HG03354 (cell line): ENCODE measurements around the gene GAP43.

Experiments used
- ATAC-seq: cut with Tn5 transposase; IDR thresholded peaks from one replicate; pipeline ENCODE4 v1.9.1; 2021; ENCODE audit warnings: mild to moderate bottlenecking; ENCODE audit not compliant: unreplicated experiment, poor library complexity, severe bottlenecking

Gene GAP43, protein sequence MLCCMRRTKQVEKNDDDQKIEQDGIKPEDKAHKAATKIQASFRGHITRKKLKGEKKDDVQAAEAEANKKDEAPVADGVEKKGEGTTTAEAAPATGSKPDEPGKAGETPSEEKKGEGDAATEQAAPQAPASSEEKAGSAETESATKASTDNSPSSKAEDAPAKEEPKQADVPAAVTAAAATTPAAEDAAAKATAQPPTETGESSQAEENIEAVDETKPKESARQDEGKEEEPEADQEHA

DNA sequence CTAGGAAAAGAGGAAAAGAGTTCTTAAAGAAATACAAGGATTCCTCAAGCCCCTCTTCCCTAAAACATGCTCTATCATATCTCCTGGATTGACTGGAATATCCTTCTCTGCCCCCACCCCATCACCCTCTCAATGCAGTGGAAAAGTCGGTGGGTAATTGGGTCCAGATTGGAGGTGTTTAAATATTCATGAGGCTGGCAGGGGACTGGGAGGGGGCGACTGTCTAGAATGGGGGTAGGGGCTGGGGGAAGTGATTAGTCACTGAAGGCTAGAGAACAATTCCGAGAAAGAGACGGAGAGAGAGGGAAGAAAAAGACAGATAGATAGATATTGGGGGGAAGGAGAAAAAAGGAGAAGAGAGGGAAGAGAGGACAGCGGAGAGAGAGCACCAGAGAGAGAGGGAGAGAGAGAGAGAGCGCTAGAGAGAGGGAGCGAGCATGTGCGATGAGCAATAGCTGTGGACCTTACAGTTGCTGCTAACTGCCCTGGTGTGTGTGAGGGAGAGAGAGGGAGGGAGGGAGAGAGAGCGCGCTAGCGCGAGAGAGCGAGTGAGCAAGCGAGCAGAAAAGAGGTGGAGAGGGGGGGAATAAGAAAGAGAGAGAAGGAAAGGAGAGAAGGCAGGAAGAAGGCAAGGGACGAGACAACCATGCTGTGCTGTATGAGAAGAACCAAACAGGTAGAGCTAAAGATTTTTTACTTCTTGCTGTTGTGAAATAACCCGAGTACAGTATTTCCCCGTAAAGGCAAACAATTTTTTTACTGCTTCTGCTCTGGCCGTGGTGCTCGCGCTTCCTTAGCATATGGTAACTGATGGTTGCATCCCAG lies at the start of gene GAP43:
GAP43 (plus strand) TSS at position 467 of the 825 bp plus-strand sequence; CDS start at position 647, 180 bp downstream.
- no peak for ATAC-seq

DNA sequence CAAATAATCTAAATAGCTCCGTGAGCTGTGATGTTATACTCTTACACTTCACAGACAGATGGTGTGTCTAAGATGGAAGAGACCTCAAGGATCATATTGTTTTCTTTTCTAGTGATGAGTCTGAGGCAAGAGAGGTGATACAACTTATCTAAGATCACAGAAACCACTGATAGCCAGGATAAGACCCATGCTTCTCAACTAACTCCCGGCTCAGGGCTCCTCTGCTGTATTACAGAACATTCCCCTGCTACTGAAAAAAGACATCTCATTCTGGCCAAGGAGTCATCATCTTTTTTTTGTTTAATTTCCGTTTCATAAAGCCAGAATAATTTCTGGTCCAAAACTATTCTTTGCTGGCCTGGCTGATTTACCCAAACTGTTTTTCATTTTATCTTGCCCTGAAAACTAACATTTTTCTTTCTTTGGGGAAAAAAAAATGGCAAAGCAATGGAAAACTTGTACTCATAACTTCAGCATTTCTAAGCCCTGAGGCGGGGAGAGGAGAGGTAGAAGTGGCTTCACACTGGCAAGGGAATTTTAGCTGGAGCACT lies 46.9 kb upstream of the GAP43 start:
- no peak for ATAC-seq

DNA sequence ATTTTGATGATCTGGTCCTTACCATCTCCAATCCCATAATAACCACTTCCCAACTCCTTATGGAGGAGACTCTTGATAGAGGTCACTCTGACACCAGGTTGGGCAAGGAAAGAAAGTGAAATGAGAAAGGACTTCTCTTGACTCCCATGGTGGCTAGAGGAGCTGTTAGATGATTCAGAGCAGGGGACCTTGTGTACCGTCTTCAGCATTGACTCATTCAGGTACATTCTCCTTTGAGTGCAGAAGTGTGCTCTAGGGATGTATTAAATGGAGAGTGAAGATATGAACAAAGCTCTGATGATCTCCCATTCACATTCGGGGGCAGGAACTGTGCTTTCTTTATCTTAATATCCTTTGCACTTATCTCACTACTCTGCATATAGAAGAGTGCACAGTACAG lies 46.3 kb upstream of the GAP43 start:
- ATAC-seq: no peak

DNA sequence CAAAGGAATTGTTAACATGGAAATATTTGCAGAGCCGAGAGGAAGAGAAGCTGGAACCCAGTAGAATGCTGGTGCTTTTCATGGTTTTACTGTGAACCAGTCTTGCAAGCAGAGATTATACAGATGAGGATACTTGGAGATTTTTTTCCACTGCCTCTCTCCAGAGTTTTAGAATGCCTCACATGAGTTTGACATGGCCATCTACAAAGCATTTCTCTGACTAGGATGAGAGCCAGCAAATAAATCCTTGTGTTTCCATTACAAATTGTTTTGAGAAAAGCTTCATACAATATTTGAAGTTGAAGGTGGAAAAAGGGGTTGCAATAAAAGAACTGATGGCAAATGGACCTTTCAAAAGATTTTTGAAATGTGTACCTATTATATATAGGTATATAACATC lies 45.0 kb upstream of the GAP43 start:
- no peak for ATAC-seq

DNA sequence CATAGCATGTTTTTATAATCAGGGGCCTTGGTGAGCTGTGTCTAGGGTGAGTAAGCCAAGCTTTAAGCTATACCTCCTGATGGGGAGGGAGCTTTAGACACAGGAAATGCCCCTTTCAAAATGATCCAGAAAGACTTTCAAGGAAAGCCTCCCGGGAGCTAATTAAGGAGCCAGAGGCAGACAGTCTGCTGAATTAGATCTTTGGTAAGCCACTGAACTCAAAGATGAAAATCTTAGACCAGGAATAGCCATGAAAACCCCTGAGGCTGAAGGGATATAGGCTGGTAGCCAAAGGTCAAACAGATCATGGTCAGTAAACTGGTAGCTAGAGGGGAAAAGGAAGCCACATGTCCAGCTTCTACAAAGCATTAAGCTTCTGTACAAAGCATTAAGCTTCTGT lies 42.7 kb upstream of the GAP43 start:
- no peak for ATAC-seq

DNA sequence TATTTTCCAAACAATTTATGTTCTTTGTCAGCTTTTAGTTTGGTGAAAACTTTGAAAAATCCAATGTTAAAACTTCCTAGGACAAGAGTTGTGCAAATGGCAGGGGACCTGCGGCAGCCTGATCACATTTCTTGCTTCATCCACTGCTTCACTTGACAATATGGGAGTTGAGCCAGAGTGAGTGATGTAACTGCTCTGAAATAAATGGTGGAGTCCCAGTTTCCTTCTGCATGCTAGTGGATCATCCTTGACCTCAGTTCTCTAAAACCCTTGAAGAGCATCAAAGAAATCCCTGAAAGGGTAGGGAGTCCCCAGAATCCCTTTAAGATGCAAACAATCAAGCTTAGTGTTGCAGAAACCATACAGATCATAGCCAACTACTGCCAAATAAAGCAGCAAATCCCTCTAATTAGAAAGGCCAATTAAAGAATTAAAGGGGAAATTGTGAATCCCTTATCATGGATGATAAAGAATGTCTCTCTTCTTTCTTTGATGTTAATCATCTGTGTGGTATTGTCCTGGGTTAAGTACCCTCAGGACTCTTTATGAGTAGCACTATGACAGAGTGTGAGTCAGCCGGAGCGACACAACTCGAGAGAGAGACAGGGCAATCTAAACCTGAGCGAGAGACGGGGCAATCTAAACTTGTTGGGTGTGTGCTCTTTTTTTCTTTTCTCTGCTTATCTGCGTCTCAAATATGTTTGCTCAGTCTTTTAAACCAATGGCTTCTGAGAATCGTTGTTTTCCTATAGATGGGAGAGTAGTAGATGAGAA lies 41.8 kb upstream of the GAP43 start:
- no peak for ATAC-seq

DNA sequence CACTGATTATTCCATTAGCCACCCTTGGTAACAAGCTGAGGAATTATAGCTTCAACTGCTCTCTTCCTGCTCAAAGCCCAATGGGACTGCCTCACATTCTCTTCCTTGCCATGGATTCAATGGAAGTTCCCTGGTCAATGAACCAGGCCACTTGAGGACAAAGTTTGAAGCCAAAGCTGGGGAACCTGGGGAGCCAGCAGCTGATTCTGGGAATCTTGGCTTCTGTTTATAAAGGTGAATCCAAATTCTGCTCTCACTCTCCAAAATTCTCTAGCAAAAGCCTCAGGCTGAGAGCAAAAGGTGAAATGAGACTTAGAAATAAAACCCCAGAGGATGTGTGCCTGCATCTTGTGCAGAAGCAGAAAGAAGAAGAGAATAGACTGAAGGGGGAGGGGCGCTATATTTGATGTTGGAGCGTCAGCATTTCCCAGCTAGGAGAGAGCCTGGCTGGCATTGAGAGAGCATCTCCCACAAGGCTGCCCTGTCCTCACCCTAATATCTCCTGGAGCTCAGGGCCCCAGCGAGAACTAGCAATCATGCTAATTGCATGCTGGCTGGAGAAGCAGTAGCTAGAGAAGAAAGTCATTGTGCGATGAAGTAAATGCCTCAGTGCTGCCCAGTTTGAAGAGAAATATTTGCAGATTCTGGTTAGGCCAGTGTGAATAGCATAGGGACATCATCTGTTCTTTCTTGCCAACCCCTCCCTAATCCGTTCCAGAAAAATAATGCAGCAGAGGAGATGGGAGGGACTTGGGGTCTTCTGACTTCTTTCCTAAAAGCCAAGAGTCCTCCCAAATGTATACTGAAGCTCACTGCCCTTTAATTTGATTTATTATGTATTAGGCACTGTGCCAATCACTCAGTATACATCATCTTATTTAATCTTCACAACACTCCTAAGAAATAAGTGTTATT lies 34.9 kb upstream of the GAP43 start:
- ATAC-seq: no peak

DNA sequence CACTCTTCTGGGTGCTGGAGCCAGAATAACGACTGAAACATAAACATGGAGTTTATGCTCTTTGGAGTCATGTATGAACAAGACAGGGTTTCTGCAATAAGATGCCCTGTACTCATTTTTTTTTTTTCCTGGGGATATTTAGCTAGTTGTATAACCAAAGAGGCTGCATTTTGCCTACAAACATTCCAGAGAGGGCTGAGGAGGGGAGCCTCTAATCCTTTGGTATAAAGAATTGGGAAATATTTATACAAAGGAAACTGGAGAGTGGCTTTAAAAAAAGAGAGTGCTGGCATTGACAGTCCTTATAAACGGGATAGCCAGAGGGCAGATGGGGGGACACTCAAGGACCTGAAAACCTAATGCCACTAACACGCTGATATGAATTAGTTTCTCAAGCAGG lies 32.4 kb upstream of the GAP43 start:
- no peak for ATAC-seq

DNA sequence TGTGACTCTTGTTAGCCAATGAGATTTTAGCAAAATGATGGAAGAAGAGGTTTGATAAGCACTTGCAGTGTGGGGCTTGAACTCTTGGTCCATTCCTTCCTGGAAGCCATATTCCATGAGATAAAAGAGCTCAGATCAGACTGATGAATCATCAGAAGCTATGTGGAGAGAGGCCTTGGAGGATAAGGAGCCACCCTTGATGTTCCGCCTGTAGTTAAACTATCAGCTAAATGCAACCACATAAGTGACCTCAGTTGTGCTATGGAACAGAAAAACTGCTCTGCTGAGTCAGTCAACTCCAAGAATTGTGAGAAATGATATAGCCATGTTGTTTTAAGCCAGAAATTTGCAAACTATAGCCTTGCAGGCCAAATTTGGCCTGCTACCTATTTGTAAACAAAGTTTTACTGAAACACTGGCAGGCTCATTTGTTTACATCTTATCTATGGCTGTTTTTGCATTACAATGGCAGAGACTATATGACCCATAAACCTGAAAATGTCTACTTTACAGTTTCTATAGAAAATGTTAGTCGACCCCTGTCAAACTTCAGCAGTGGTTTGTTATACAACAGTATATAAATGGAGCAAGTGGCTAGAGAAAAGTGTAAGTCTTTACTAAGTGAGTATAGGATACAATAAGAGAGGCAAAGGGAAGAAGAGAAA lies 27.6 kb upstream of the GAP43 start:
- ATAC-seq: no peak

DNA sequence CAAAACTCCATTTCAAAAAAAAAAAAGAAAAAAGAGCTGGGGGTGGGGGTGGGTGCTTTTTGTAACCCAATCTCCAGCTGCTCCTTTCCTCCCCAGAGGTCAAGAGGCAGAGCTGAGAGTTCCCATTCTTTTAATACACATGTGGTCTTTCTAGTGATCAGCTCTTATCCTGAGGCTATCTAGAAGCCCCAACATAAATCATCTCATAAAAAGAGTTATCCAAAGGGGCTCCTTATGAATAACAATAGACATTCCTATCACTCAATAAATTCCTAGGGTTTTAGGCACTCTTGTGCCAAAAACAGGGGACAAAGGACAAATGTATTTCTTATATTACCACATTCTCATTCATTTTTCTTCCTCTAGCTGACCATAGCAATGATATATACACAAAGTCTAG lies 25.1 kb upstream of the GAP43 start:
- no peak for ATAC-seq

DNA sequence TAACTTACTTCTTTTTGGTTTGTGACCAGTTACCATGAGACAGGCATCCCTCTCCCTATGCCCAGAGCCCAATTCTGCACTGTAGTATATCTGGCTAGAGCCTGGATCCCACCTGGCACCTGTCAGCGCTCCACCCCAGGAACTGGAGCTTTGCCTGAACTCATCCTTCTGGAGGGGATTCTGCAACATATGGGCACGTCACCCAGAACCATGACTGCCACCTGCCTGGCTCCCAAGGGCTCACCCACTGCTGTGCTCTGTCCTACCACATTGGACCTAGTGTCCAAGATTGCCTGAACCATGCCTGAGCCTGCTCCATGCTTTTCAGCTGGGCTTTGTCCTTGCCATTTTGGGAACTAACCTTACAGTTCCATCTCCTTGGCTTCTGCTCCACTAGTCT lies 21.1 kb upstream of the GAP43 start:
- no peak for ATAC-seq

DNA sequence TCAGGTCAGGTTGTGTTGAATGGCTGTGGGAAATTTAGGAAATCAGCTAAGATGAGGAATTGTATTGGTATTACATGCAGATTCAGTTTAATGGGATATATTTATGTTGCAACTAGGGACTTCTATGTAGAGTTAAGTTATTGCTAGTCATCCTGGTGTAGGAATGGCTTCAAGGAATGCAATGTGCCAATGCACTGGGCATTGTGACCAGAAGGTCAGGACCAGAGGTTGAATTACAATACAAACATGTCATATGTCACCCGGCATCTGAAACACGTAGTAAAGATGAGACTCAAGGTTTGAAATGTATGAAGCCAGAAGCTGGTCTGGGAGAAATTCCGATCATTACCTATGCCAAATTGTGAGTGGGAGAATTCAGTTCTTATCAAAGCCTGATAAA lies 11.7 kb upstream of the GAP43 start:
- ATAC-seq: no peak

DNA sequence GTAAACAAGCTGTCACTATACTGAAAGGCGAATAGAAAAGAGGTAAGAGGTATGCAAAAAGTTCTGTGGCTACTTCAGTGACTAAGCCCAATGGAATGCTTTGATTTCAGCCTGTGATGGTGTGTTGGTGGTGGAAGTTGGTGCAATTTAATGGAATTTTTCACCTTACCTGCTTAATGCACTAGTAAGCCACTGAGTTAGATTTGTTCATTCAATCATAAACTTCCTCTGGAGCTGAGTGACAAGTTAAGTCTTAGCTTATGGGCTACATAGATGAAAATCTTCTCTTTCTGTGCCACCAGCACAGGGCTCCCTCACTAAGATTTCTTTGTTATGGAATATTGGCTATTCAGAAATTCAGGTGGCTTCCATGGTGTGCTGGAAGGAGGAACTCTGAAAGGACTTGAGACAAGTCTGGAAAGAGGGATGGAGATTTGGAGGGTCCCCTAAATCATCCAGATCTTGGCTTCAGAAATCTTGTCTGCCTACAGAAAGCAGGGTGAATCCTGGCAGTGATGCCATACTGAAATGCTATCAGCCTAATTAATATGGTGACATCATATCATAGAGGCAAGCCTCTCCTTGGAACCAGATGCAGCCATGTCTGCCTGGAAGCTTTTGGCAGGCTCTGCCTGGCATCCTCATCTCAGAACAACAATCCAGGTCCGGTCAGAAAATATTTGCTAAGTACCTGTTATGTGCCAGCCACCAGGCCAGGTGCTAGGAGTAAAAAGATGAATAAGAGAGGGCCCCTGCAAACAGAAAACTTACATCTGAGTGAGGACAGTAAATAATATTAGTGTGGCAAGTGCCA lies 8.1 kb upstream of the GAP43 start:
- ATAC-seq: no peak

DNA sequence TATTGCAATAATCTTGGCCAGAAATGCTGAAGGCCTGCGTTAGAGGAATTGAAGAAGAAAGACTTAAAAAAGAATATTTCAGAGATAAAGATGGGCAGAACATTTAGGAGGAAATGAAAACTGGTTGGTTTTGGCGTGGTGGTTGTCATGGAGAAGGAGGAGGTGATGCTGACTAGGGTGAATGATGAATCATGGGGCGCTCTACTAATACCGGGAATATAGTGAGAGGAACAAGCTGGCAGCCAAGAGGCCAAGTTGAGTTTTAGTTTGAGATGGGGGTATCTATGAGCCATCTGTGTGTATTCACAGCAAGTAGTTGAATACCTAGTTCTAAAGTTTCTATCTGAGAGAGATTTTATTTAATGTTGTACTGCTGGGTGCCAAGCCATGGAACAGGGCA lies 6.8 kb upstream of the GAP43 start:
- no peak for ATAC-seq

DNA sequence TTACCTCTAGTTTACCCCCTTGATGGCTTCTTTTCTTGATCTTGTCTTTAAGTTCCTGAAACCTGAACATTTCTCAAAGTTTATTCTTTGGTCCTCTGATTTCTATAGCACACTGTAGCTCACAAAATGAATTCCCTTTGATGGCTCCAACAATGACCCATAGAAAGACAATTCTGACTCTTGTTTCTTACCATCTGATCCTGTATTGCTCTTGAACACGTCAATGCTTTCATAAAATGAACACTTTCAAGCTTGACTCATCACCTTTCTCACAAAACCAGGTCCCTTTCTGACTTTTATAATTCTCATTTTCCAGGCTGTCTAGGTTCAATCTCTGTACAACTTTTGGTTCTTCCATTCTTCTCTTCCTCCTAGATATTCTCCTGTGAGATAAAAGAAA lies 5.7 kb upstream of the GAP43 start:
- ATAC-seq: no peak

DNA sequence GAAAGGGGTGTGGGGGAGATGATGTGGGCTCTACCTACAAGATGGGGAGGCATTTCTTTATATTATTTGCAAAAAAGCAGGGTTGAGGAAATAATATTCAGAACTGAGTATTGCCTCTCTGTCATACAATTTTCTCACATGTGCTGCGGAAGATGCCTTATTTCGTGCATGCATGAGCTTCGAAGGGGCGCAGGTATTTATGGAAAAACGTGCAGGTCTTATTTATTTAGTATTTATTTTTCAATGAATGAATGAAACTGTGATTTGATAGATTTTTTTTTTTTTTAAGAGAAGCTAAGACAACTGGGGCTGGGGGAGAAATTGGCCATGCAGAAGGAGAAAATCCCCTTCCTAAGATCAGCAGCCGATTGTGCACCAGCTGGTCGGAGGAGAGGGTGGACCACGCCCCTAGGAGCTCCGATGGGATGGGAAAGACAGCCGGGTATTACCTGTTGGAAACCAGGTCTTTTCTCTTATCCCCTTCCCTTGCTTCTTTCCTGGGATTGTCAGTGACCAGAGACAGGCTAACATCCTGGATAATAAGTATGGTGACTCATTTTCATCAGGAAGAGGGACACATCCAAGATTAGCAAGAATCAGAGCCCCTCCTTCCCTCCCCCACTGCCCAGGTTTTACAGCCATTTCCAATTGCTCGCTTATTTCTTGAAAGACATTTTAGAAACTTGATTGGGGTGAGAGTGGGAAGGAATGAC lies 875 bp downstream of the GAP43 start:
- ATAC-seq: no peak

DNA sequence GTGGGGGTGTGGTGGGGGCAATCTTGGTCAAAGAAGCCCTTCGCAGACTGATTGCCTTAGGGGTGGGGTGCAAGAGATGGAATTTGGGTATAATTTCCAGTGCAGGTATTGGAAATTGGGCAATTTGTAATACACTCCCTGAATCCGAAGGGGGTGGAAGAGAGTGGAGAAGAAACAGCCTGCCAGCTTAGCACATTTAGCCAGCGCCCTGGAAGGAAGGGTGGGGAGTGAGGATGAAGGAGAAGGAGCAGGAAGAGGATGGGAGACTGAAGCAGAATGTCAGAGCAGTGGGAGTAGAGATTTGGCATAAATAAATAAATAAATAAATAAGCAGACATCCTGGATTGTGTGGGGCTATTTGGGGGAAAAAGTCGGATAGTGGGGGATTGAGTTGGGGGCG lies 1.6 kb downstream of the GAP43 start:
- ATAC-seq: no peak

DNA sequence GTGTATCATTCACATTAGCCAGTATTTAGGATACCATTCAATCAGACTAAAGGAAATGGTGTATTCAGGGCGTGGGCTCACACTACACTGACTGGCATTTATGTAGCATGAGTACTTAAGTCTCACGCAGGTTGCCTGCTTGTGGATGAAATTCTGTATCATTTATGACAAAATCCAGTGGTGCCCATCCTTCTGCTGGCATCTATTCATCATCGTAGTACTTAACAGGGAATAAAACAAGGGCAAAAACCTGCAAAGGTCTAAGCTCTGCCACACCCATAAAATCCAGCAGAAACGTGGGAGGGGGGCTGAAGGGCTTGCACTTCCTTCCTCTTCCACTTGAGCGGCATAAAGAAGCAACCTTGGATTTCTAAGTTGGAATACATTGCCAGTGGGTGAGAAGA lies 2.7 kb downstream of the GAP43 start:
- ATAC-seq: no peak
